HEK293T (cell line): ENCODE measurements around the gene TCERG1L.

Experiments
- ARNT ChIP-seq: fragments of 450-650 bp; IDR thresholded peaks from 2 replicates; pipeline ENCODE4 v1.6.1; 2017; ENCODE audit warnings: mild to moderate bottlenecking
- ELF4 ChIP-seq: fragments of 450-650 bp; IDR thresholded peaks from 2 replicates; pipeline ENCODE4 v1.6.1; 2017; ENCODE audit warnings: antibody characterized with exemption
- FOXA1 ChIP-seq: fragments of 450-650 bp; IDR thresholded peaks from 2 replicates; pipeline ENCODE4 v1.6.1; 2016; ENCODE audit warnings: mild to moderate bottlenecking
- FOXM1 ChIP-seq: fragments of 450-650 bp; IDR thresholded peaks from 2 replicates; pipeline ENCODE4 v1.6.1; 2017; ENCODE audit warnings: mild to moderate bottlenecking, borderline replicate concordance
- SP1 ChIP-seq: fragments of 450-650 bp; IDR thresholded peaks from 2 replicates; pipeline ENCODE4 v1.6.1; 2017
- ZNF384 ChIP-seq: fragments of 450-650 bp; IDR thresholded peaks from 2 replicates; pipeline ENCODE4 v1.6.1; 2016

GRCh38 chr10:131332821-131333220 lies 21.3 kb upstream of the TCERG1L start:
- TF ChIP-seq FOXM1, result no peak
- no peak for TF ChIP-seq FOXA1
- no peak for TF ChIP-seq ZNF384
- no peak for TF ChIP-seq SP1
- no peak for TF ChIP-seq ARNT
- no peak for TF ChIP-seq ELF4
